H54 (cell line): ENCODE results near the gene TNXB.

Source experiments
- DNase-seq: peaks from one replicate; pipeline ENCODE4 v3.0.0; 2011; ENCODE audit warnings: low spot score, mixed read lengths; ENCODE audit not compliant: insufficient read length
- FAIRE-seq: peaks from 3 replicates; lab custom pipeline; 2011; peaks lifted over from hg19 to GRCh38; lab: Jason Lieb, UNC
- POLR2A ChIP-seq: IDR thresholded peaks from 2 replicates; pipeline ENCODE4 v1.6.1; 2011; ENCODE audit warnings: low read depth, mild to moderate bottlenecking, low read length

The TNXB gene

GRCh38 chr6:32095338-32096086 lies 13.6 kb downstream of the TNXB start:
- no peak for FAIRE-seq
- TF ChIP-seq POLR2A, result no peak
- DNase-seq, result no peak

- FAIRE-seq (no peak), DNase-seq (no peak)
- TF ChIP-seq POLR2A, result no peak
Observed at GRCh38 chr6:32092760-32093497, 16.2 kb downstream of the TNXB start.

- DNase-seq (no peak), FAIRE-seq (no peak)
- TF ChIP-seq POLR2A, result no peak
Observed at GRCh38 chr6:32089082-32089828, 19.9 kb downstream of the TNXB start.

GRCh38 chr6:32088487-32089049 lies 20.6 kb downstream of the TNXB start:
- FAIRE-seq (no peak), DNase-seq (no peak)
- TF ChIP-seq POLR2A, result no peak

- TF ChIP-seq POLR2A, result no peak
- DNase-seq (no peak), FAIRE-seq (no peak)
Observed at GRCh38 chr6:32087574-32088486, 21.3 kb downstream of the TNXB start.

GRCh38 chr6:32086661-32087573 lies 22.2 kb downstream of the TNXB start:
- no peak for TF ChIP-seq POLR2A
- peak; percentile 98 for DNase-seq
- peak; percentile 77 for FAIRE-seq

- DNase-seq (no peak), FAIRE-seq (no peak)
- no peak for TF ChIP-seq POLR2A
Observed at GRCh38 chr6:32085759-32086459, 23.2 kb downstream of the TNXB start.

- DNase-seq, result no peak
- no peak for FAIRE-seq
- TF ChIP-seq POLR2A, result no peak
Observed at GRCh38 chr6:32084780-32085179, 24.4 kb downstream of the TNXB start.

- FAIRE-seq (no peak), DNase-seq (no peak)
- TF ChIP-seq POLR2A, result no peak
Observed at GRCh38 chr6:32083812-32084768, 25.0 kb downstream of the TNXB start.

GRCh38 chr6:32082935-32083334 lies 26.2 kb downstream of the TNXB start:
- no peak for TF ChIP-seq POLR2A
- peak; percentile 79 for FAIRE-seq

More at GRCh38 chr6:32082935-32083334, 26.2 kb downstream of the TNXB start:
- DNase-seq, result peak; percentile 94
